GM12878 (cell line): Measurements from ENCODE around the gene PSPC1. TPM values are rescaled to one million over a fixed set of nuclear protein-coding genes. Genes with fewer than 3 reads are reported as not detected.

Experiments used
- ATAC-seq: fragments of 200-7000 bp; cut with Tn5 transposase; 3 replicates; pipeline ENCODE4 v1.9.1; 2020; ENCODE audit warnings: mild to moderate bottlenecking, moderate library complexity
- BruUV-seq: library from RNA; stranded (reverse); fragments of 400-500 nt; replicated peaks from 2 replicates; lab custom pipeline; 2021; lab: Mats Ljungman, UMichigan
- CTCF ChIA-PET: fragments of 300-600 bp; sonication (Branson Sonifier 250); formaldehyde crosslinking; extraction: SDS; loops from one replicate; lab custom pipeline; 2021; ENCODE audit warnings: inconsistent platforms; lab: Yijun Ruan, JAX
- POLR2A ChIA-PET: fragments of 350-600 bp; formaldehyde crosslinking; extraction: SDS; loops from one replicate; lab custom pipeline; 2021; ENCODE audit warnings: inconsistent platforms; lab: Charles Lee
- RAD21 ChIA-PET: fragments of 300-600 bp; sonication (Branson Sonifier 250); formaldehyde crosslinking; loops from one replicate; lab custom pipeline; 2023; ENCODE audit warnings: antibody characterized with exemption; ENCODE audit not compliant: unreplicated experiment; lab: Charles Lee
- SMC1A ChIA-PET: fragments of 300-600 bp; sonication (Branson Sonifier 250); formaldehyde crosslinking; loops from one replicate; lab custom pipeline; 2023; ENCODE audit not compliant: unreplicated experiment, uncharacterized antibody; lab: Charles Lee
- DNase-seq: peaks from one replicate; pipeline ENCODE4 v3.0.0-alpha.2; 2011; ENCODE audit warnings: low read depth, low spot score
- FAIRE-seq: peaks from 3 replicates; lab custom pipeline; 2011; peaks lifted over from hg19 to GRCh38; lab: Jason Lieb, UNC
- H2AFZ ChIP-seq: 2 replicates; pipeline ENCODE4 v1.6.0; 2011; ENCODE audit warnings: low read depth, low read length, control low read depth; ENCODE audit not compliant: control insufficient read depth
- H3K27ac ChIP-seq: 2 replicates; pipeline ENCODE4 v1.5.1; 2011; ENCODE audit warnings: control low read depth; ENCODE audit not compliant: control insufficient read depth, insufficient read depth
- H3K27me3 ChIP-seq, 2 experiments: replicated peaks in 1 of 2; 2 replicates each; pipeline versions ENCODE4 v1.6.0 to v1.6.1; 2011; ENCODE audit warnings: low read length in 1 of 2; ENCODE audit not compliant: control insufficient read depth in 2 of 2, insufficient read depth in 2 of 2
- H3K36me3 ChIP-seq, 2 experiments: 2 replicates each; pipeline ENCODE4 v1.5.1; 2011; ENCODE audit warnings: low read length in 1 of 2; ENCODE audit not compliant: control insufficient read depth in 2 of 2, insufficient read depth in 2 of 2
- H3K4me1 ChIP-seq: 2 replicates; pipeline ENCODE4 v1.6.1; 2011; ENCODE audit warnings: mild to moderate bottlenecking, low read length, moderate library complexity, mixed read lengths; ENCODE audit not compliant: control insufficient read depth, insufficient read depth
- H3K4me2 ChIP-seq: 2 replicates; pipeline ENCODE4 v1.6.0; 2011; ENCODE audit warnings: control low read depth; ENCODE audit not compliant: control insufficient read depth, insufficient read depth
- H3K4me3 ChIP-seq: fragments of 200-600 bp; sonication (generic); 2 replicates; pipeline ENCODE4 v1.5.1; 2016
- H3K79me2 ChIP-seq: 2 replicates; pipeline ENCODE4 v1.6.0; 2011; ENCODE audit warnings: low read length; ENCODE audit not compliant: control insufficient read depth, insufficient read depth
- H3K9ac ChIP-seq: 2 replicates; pipeline ENCODE4 v1.8.0; 2011; ENCODE audit warnings: low read length, control low read depth, mixed read lengths; ENCODE audit not compliant: control insufficient read depth, insufficient read depth
- H3K9me3 ChIP-seq: replicated peaks from 3 replicates; pipeline ENCODE4 v1.5.1; 2011; ENCODE audit warnings: mild to moderate bottlenecking, low read length; ENCODE audit not compliant: control insufficient read depth, insufficient read depth
- H4K20me1 ChIP-seq: 2 replicates; pipeline ENCODE4 v1.6.0; 2011; ENCODE audit not compliant: control insufficient read depth, insufficient read depth
- BCLAF1 ChIP-seq: fragments of 450-650 bp; IDR thresholded peaks from 2 replicates; pipeline ENCODE4 v1.6.1; 2017; ENCODE audit warnings: antibody characterized with exemption, mild to moderate bottlenecking, moderate library complexity
- CBX5 ChIP-seq: sonication (generic); IDR thresholded peaks from 2 replicates; pipeline ENCODE4 v1.6.1; 2016; ENCODE audit warnings: low read depth, moderate library complexity, mild to moderate bottlenecking, inconsistent platforms
- CHD1 ChIP-seq: IDR thresholded peaks from 2 replicates; pipeline ENCODE4 v1.6.1; 2012; ENCODE audit warnings: low read depth, low read length, improper control_type of control experiment
- ELK1 ChIP-seq: IDR thresholded peaks from 2 replicates; pipeline ENCODE4 v1.6.1; 2012; ENCODE audit warnings: low read depth, low read length, improper control_type of control experiment
- PAX5 ChIP-seq: IDR thresholded peaks from 2 replicates; pipeline ENCODE4 v1.6.1; 2011; ENCODE audit warnings: low read depth, low read length, borderline replicate concordance
- POLR2AphosphoS2 ChIP-seq: IDR thresholded peaks from 2 replicates; pipeline ENCODE4 v1.6.1; 2011; ENCODE audit warnings: low read depth, mild to moderate bottlenecking, low read length, improper control_type of control experiment, moderate library complexity
- SMAD5 ChIP-seq: IDR thresholded peaks from 2 replicates; pipeline ENCODE4 v1.6.1; 2016; ENCODE audit warnings: antibody characterized with exemption, low read depth
- SPI1 ChIP-seq: IDR thresholded peaks from 2 replicates; pipeline ENCODE4 v1.6.1; 2011; ENCODE audit warnings: low read depth, mild to moderate bottlenecking, low read length, moderate library complexity, borderline replicate concordance; ENCODE audit not compliant: insufficient read depth
- USF2 ChIP-seq: IDR thresholded peaks from 2 replicates; pipeline ENCODE4 v1.6.1; 2011; ENCODE audit warnings: low read depth, low read length, improper control_type of control experiment, borderline replicate concordance
- ZBED1 ChIP-seq: IDR thresholded peaks from 2 replicates; pipeline ENCODE4 v1.6.1; 2016; ENCODE audit warnings: borderline replicate concordance
- WGBS: methylation state at CpG from one replicate; pipeline ENCODE4 v1.1.6; 2016; ENCODE audit warnings: low lambda C conversion rate; ENCODE audit not compliant: insufficient replicate concordance, insufficient coverage; ENCODE audit errors: missing lambda C conversion rate; 5-methylcytosine and 5-hydroxymethylcytosine counted together
- in situ Hi-C: fragments of 300-500 bp; cut with MboI; formaldehyde crosslinking; loops from 9 replicates; pipeline ENCODE4 v1.14.3; 2018; ENCODE audit warnings: mixed read lengths
- intact Hi-C: fragments of 100-400 bp; cut with micrococcal nuclease; formaldehyde crosslinking; loops from one replicate; pipeline ENCODE4 v1.14.2; 2022; ENCODE audit not compliant: unreplicated experiment
- polyA plus RNA-seq, 11 experiments: library from polyadenylated mRNA; depleted of rRNA in 4 of 11; unstranded in 6 of 11; stranded (reverse) in 5 of 11; fragments of >200 nt; fragmentation: Nextera tagmentation in 4 of 11; fragmentation: Illumina TruSeq in 1 of 11; extraction: Ambion mirVana in 4 of 11; extraction: Trizol in 1 of 11; gene quantifications; 1 replicate in 1 of 11; 2 replicates in 10 of 11; pipeline versions ENCODE4 v1.2.1 to v1.2.3, GENCODE V29; 2011 to 2016; ENCODE audit warnings: inconsistent platforms in 2 of 11, missing spikeins in 2 of 11, low read depth in 1 of 11
- total RNA-seq, 4 experiments: library from RNA; depleted of rRNA in 3 of 4; stranded (reverse); fragments of >200 nt in 3 of 4; fragmentation: Illumina TruSeq in 1 of 4; extraction: Trizol in 1 of 4; gene quantifications; 2 replicates each; pipeline versions ENCODE4 v1.2.1 to v1.2.3, GENCODE V29; 2013 to 2021

The PSPC1 gene
- total and polyA plus RNA-seq, 10 of the 15 experiments (the other 5 are each of a cell fraction or from before 2014, with no cell fraction given): 17.7 to 76.3 (median 66.8) TPM

- Histone ChIP-seq H3K4me3 (no peak overlapping the region), H3K9ac (no peak overlapping the region), H3K9me3 (no peaks in the 10 kb centered on the region), H3K4me2 (no peak overlapping the region), H4K20me1 (no peaks in the 10 kb centered on the region), H2AFZ (no peak overlapping the region), H3K27ac (no peak overlapping the region), H3K36me3 (peaks cover 7 to 27% of the 10 kb centered on the region in 2 experiments), H3K4me1 (no peaks in the 10 kb centered on the region), H3K79me2 (no peaks in the 10 kb centered on the region; the same call in 1 of the 2 replicates), H3K27me3 (no peaks in the 10 kb centered on the region)
- ChIA-PET POLR2A (no interaction called here), SMC1A (interaction anchor here (0.9 to 1.2 kb wide), 2 partner anchors 14 to 224 kb away, joined by 3 to 4 read pairs; no protein-coding TSS in a partner anchor), RAD21 (no interaction called here), CTCF (interaction anchor here (0.9 to 1.5 kb wide), 2 partner anchors 17 to 346 kb away, joined by 4 to 5 read pairs; no protein-coding TSS in a partner anchor)
- DNase-seq (no peak), FAIRE-seq (no peak), ATAC-seq (no peak)
- no peak for TF ChIP-seq SMAD5
- 100% methylated on average over 1 of the region's 1 CpG for WGBS
- intact Hi-C loops (no loop called here), in situ Hi-C loops (no loop called here)
- TSS peak; percentile 4 for BruUV-seq
These were observed 56.1 kb downstream of the PSPC1 start for GRCh38 chr13:19726611-19727010.

- CTCF ChIA-PET: no interaction called here
- RAD21 ChIA-PET: no interaction called here
- no peaks in the 10 kb centered on the region for H3K4me1 ChIP-seq
- H3K4me2 ChIP-seq: no peak overlapping the region
- BruUV-seq: no TSS peak
- H3K27me3 ChIP-seq: no peaks in the 10 kb centered on the region
- in situ Hi-C loops: no loop called here
- no peak overlapping the region for H3K9ac ChIP-seq
- no peaks in the 10 kb centered on the region for H4K20me1 ChIP-seq
- no peak overlapping the region for H2AFZ ChIP-seq
- intact Hi-C loops: no loop called here
- DNase-seq: no peak
- no peak overlapping the region for H3K27ac ChIP-seq
- no peak for ATAC-seq
- FAIRE-seq: no peak
- 86% methylated on average over 3 of the region's 3 CpGs for WGBS
- H3K4me3 ChIP-seq: no peak overlapping the region
- no peaks in the 10 kb centered on the region for H3K9me3 ChIP-seq
- TF ChIP-seq CHD1: no peak
- no peak for TF ChIP-seq SPI1
- TF ChIP-seq BCLAF1: no peak
- TF ChIP-seq ZBED1: no peak
- TF ChIP-seq PAX5: no peak
- no peak for TF ChIP-seq ELK1
- TF ChIP-seq CBX5: no peak
- no peak for TF ChIP-seq USF2
- no peak for TF ChIP-seq POLR2AphosphoS2
- POLR2A ChIA-PET: no interaction called here
- peaks cover 7 to 27% of the 10 kb centered on the region in 2 experiments for H3K36me3 ChIP-seq
- H3K79me2 ChIP-seq: no peaks in the 10 kb centered on the region; the same call in 1 of the 2 replicates
- SMC1A ChIA-PET: no interaction called here
These were observed 57.4 kb downstream of the PSPC1 start for GRCh38 chr13:19725320-19725719.
